Measurements from ENCODE around the gene COMMD3. TPM values are rescaled to one million over a fixed set of nuclear protein-coding genes. Genes with fewer than 3 reads are reported as not detected.

Gene COMMD3
- total and polyA plus RNA-seq, 2 of the 8 experiments (the other 6 are each of a cell fraction or from before 2014, with no cell fraction given) = 2.3 to 2.7 TPM

DNA sequence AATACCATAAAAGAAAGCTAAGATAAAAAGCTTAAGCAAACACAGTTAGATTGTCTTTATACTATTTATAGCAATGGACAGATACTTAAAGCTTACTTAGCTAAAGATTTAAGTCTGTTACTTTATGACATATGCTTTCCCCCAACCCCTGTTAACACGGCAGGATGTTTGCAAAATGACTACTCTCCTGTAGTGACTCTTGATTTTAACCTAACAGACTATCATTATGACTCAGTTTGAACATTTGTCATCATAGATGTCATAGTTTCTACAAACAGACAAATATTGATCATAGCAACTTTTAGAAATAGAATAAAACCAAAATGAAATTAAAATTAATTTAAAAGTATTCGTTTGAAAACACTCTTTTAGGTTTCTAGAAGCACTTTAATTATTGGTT lies 7.8 kb upstream of the COMMD3 start:
- Histone ChIP-seq H3K27ac (ENCODE audit: low read depth, low read length) (no peak overlapping the region), H3K36me3 (ENCODE audit: control insufficient read depth in 2 of 4, insufficient read depth in 4 of 4, low read length in 3 of 4) (no peaks in the 10 kb centered on the region), H2BK5ac (ENCODE audit: low read depth, low read length) (no peak overlapping the region), H2BK15ac (ENCODE audit: low read length) (no peak overlapping the region), H2AK5ac (ENCODE audit: low read depth, low read length) (no peak overlapping the region), H3K79me1 (ENCODE audit: low read depth, low read length) (no peaks in the 10 kb centered on the region), H3K23me2 (ENCODE audit: low read depth, low read length) (no peaks in the 10 kb centered on the region), H2AFZ (ENCODE audit: low read length) (no peak overlapping the region), H4K8ac (ENCODE audit: extremely low read depth, insufficient read depth, low read length) (no peak overlapping the region), H3K4me2 (ENCODE audit: insufficient read depth in 1 of 2, low read depth in 2 of 2, low read length in 2 of 2) (no peak overlapping the region), H3K4me1 (replicated peaks in 1 of 4; ENCODE audit: control insufficient read depth in 3 of 4, insufficient read depth in 4 of 4, low read length in 3 of 4) (no peaks in the 10 kb centered on the region), H3K23ac (ENCODE audit: insufficient read length) (no peak overlapping the region), H3K27me3 (replicated peaks in 1 of 4; ENCODE audit: control insufficient read depth in 3 of 4, extremely low read depth in 1 of 4, insufficient read depth in 3 of 4, low read length in 3 of 4) (peaks cover 0 to 1% (median 0%) of the 10 kb centered on the region in 4 experiments; a peak in 2 of 7 replicates), H2BK12ac (ENCODE audit: low read depth, low read length) (no peak overlapping the region), H3K4me3 (ENCODE audit: extremely low read depth in 1 of 4, insufficient read depth in 2 of 4, low read depth in 3 of 4, low read length in 4 of 4) (no peak overlapping the region), H3K14ac (ENCODE audit: insufficient read length) (no peak overlapping the region), H3K18ac (ENCODE audit: extremely low read depth, low read length) (no peak overlapping the region), H4K20me1 (replicated peaks in 1 of 2; ENCODE audit: control insufficient read depth in 1 of 2, insufficient read depth in 2 of 2, low read length in 2 of 2) (no peaks in the 10 kb centered on the region), H2BK120ac (replicated peaks; ENCODE audit: low read depth, low read length) (no peak overlapping the region), H3K9me3 (ENCODE audit: insufficient read depth in 2 of 2, low read depth in 1 of 2, low read length in 1 of 2) (no peaks in the 10 kb centered on the region), H3K56ac (replicated peaks; ENCODE audit: insufficient read length, low read depth, low read length) (no peak overlapping the region), H2BK20ac (ENCODE audit: low read length) (no peak overlapping the region), H4K91ac (replicated peaks; ENCODE audit: insufficient read length, low read length) (no peak overlapping the region), H3K9ac (replicated peaks in 1 of 4; ENCODE audit: extremely low read depth in 1 of 4, low read depth in 3 of 4, low read length in 3 of 4) (no peak overlapping the region), H3K4ac (replicated peaks; ENCODE audit: insufficient read length, low read depth, low read length) (no peak overlapping the region), H3K79me2 (ENCODE audit: control insufficient read depth in 1 of 2, insufficient read depth in 2 of 2, low read length in 2 of 2) (no peaks in the 10 kb centered on the region), H4K5ac (ENCODE audit: insufficient read length, low read depth, low read length) (no peak overlapping the region)
- DNase-seq (ENCODE audit: low read depth in 1 of 2, low spot score in 2 of 2) (no peak), FAIRE-seq (no peak)
- WGBS, 2 experiments (ENCODE audit: extremely low coverage in 1 of 2, insufficient coverage in 1 of 2, insufficient read length in 1 of 2, insufficient replicate concordance in 2 of 2, low coverage in 1 of 2, low lambda C conversion rate in 2 of 2, missing lambda C conversion rate in 1 of 2) = 94% methylated on average over 2 of the region's 2 CpGs; no CpG with 5 or more reads in 1 of the 2 experiments
- ChIA-PET CTCF (ENCODE audit: partially characterized antibody) (interaction anchor here (0.5 to 0.9 kb wide), 3 partner anchors 49 to 80 kb away, joined by 3 read pairs; no protein-coding TSS in a partner anchor), POLR2A (ENCODE audit: partially characterized antibody) (no interaction called here)
- no peak for TF ChIP-seq TEAD4 (IDR thresholded peaks at IDR 0.05; ENCODE audit: low read depth, low read length)
- TF ChIP-seq, protein P1, sequence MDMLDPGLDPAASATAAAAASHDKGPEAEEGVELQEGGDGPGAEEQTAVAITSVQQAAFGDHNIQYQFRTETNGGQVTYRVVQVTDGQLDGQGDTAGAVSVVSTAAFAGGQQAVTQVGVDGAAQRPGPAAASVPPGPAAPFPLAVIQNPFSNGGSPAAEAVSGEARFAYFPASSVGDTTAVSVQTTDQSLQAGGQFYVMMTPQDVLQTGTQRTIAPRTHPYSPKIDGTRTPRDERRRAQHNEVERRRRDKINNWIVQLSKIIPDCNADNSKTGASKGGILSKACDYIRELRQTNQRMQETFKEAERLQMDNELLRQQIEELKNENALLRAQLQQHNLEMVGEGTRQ (IDR thresholded peaks at IDR 0.05; ENCODE audit: low read length) = no peak
- TF ChIP-seq KDM4A (IDR thresholded peaks at IDR 0.05; ENCODE audit: low read depth, low read length, severe bottlenecking) = no peak
- TF ChIP-seq HDAC6 (IDR thresholded peaks at IDR 0.05; ENCODE audit: low read depth, low read length) = no peak
- no peak for TF ChIP-seq SP2 (IDR thresholded peaks at IDR 0.05; ENCODE audit: low read length)
- TF ChIP-seq, protein P2, sequence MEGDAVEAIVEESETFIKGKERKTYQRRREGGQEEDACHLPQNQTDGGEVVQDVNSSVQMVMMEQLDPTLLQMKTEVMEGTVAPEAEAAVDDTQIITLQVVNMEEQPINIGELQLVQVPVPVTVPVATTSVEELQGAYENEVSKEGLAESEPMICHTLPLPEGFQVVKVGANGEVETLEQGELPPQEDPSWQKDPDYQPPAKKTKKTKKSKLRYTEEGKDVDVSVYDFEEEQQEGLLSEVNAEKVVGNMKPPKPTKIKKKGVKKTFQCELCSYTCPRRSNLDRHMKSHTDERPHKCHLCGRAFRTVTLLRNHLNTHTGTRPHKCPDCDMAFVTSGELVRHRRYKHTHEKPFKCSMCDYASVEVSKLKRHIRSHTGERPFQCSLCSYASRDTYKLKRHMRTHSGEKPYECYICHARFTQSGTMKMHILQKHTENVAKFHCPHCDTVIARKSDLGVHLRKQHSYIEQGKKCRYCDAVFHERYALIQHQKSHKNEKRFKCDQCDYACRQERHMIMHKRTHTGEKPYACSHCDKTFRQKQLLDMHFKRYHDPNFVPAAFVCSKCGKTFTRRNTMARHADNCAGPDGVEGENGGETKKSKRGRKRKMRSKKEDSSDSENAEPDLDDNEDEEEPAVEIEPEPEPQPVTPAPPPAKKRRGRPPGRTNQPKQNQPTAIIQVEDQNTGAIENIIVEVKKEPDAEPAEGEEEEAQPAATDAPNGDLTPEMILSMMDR (IDR thresholded peaks at IDR 0.05; ENCODE audit: control extremely low read depth in 1 of 3, insufficient read depth in 1 of 3, low read depth in 1 of 3, low read length in 3 of 3) = no peak
- TF ChIP-seq GABPA (IDR thresholded peaks at IDR 0.05; ENCODE audit: borderline replicate concordance, insufficient read depth, low read length) = no peak

Measured in H1 (cell line).